ENCODE measurements around the gene ROBO1. TPM values are rescaled to one million over a fixed set of nuclear protein-coding genes. Genes with fewer than 3 reads are reported as not detected.

The ROBO1 gene
- total and polyA plus RNA-seq, 2 donors (not counting 3 experiments of a cell fraction or from before 2014, with no cell fraction given): 5.9 to 14.2 TPM

GRCh38 chr3:78913711-78914110 lies 854.1 kb downstream of the ROBO1 start:
- H3K79me2 ChIP-seq (ENCODE audit: control insufficient read depth, insufficient read depth, low read length): no peaks in the 10 kb centered on the region
- no peak overlapping the region for H3K9ac ChIP-seq (replicated peaks; ENCODE audit: extremely low read depth, insufficient read depth, low read length)
- no peaks in the 10 kb centered on the region for H4K20me1 ChIP-seq (replicated peaks; ENCODE audit: control insufficient read depth, extremely low read depth, insufficient read depth, low read length)
- H3K36me3 ChIP-seq (ENCODE audit: control insufficient read depth in 2 of 2, extremely low read depth in 1 of 2, insufficient read depth in 2 of 2, low read length in 2 of 2): no peaks in the 10 kb centered on the region
- H2AFZ ChIP-seq (ENCODE audit: low read depth, low read length): no peak overlapping the region
- H3K9me3 ChIP-seq (replicated peaks; ENCODE audit: control insufficient read depth, insufficient read depth, low read length): no peaks in the 10 kb centered on the region
- ChIA-PET CTCF (no interaction called here), POLR2A (no interaction called here)
- TF ChIP-seq GATA2 (IDR thresholded peaks at IDR 0.05; ENCODE audit: insufficient read depth, insufficient read length, low read depth, low read length) (no peak), EZH2 (IDR thresholded peaks at IDR 0.05; ENCODE audit: borderline replicate concordance, low read depth, low read length, severe bottlenecking) (no peak)
- peaks cover 2% of the 10 kb centered on the region for H3K4me1 ChIP-seq (ENCODE audit: control insufficient read depth, extremely low read depth, insufficient read depth, low read length)
- no peaks in the 10 kb centered on the region for H3K9me1 ChIP-seq (replicated peaks; ENCODE audit: control insufficient read depth, extremely low read depth, insufficient read depth, low read length)
- FAIRE-seq: no peak
- intact Hi-C loops (cut with micrococcal nuclease): no loop called here
- H3K4me2 ChIP-seq (ENCODE audit: insufficient read depth, low read length): no peak overlapping the region
- BruUV-seq (replicated peaks): no TSS peak
- H3K27ac ChIP-seq (ENCODE audit: insufficient read depth, low read depth, low read length): no peak overlapping the region
- DNase-seq (ENCODE audit: low read depth, low spot score): no peak
- no peaks in the 10 kb centered on the region for H3K27me3 ChIP-seq (ENCODE audit: control insufficient read depth in 2 of 2, insufficient read depth in 2 of 2, low read length in 2 of 2)
- dilution Hi-C loops (cut with MboI; ENCODE audit: extremely low pct_ligation_motif_present, low sequenced_read_pairs): no loop called here
- H3K4me3 ChIP-seq (replicated peaks in 1 of 3; ENCODE audit: insufficient read depth in 1 of 3, low read depth in 1 of 3, low read length in 3 of 3): no peak overlapping the region

GRCh38 chr3:78912687-78913086 lies 855.1 kb downstream of the ROBO1 start:
- ChIA-PET POLR2A (no interaction called here), CTCF (interaction anchor here (1.2 kb wide), 1 partner anchor 11 kb away, joined by 4 read pairs; no protein-coding TSS in a partner anchor)
- H3K9me3 ChIP-seq (replicated peaks; ENCODE audit: control insufficient read depth, insufficient read depth, low read length): no peaks in the 10 kb centered on the region
- no peaks in the 10 kb centered on the region for H4K20me1 ChIP-seq (replicated peaks; ENCODE audit: control insufficient read depth, extremely low read depth, insufficient read depth, low read length)
- FAIRE-seq (no peak), DNase-seq (ENCODE audit: low read depth, low spot score) (no peak)
- no peak overlapping the region for H2AFZ ChIP-seq (ENCODE audit: low read depth, low read length)
- dilution Hi-C loops (cut with MboI; ENCODE audit: extremely low pct_ligation_motif_present, low sequenced_read_pairs): no loop called here
- H3K9ac ChIP-seq (replicated peaks; ENCODE audit: extremely low read depth, insufficient read depth, low read length): no peak overlapping the region
- H3K27me3 ChIP-seq (ENCODE audit: control insufficient read depth in 2 of 2, insufficient read depth in 2 of 2, low read length in 2 of 2): no peaks in the 10 kb centered on the region
- peaks cover 2% of the 10 kb centered on the region for H3K4me1 ChIP-seq (ENCODE audit: control insufficient read depth, extremely low read depth, insufficient read depth, low read length)
- TF ChIP-seq, protein P1, sequence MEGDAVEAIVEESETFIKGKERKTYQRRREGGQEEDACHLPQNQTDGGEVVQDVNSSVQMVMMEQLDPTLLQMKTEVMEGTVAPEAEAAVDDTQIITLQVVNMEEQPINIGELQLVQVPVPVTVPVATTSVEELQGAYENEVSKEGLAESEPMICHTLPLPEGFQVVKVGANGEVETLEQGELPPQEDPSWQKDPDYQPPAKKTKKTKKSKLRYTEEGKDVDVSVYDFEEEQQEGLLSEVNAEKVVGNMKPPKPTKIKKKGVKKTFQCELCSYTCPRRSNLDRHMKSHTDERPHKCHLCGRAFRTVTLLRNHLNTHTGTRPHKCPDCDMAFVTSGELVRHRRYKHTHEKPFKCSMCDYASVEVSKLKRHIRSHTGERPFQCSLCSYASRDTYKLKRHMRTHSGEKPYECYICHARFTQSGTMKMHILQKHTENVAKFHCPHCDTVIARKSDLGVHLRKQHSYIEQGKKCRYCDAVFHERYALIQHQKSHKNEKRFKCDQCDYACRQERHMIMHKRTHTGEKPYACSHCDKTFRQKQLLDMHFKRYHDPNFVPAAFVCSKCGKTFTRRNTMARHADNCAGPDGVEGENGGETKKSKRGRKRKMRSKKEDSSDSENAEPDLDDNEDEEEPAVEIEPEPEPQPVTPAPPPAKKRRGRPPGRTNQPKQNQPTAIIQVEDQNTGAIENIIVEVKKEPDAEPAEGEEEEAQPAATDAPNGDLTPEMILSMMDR (IDR thresholded peaks at IDR 0.05; ENCODE audit: extremely low read depth in 1 of 2, insufficient read depth in 1 of 2, low read depth in 1 of 2, low read length in 2 of 2): no peak
- no peak for TF ChIP-seq GATA2 (IDR thresholded peaks at IDR 0.05; ENCODE audit: insufficient read depth, insufficient read length, low read depth, low read length)
- TF ChIP-seq EZH2 (IDR thresholded peaks at IDR 0.05; ENCODE audit: borderline replicate concordance, low read depth, low read length, severe bottlenecking): no peak
- TF ChIP-seq, protein P2, sequence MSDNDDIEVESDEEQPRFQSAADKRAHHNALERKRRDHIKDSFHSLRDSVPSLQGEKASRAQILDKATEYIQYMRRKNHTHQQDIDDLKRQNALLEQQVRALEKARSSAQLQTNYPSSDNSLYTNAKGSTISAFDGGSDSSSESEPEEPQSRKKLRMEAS (IDR thresholded peaks at IDR 0.05; ENCODE audit: insufficient read depth, insufficient read length): no peak
- TF ChIP-seq FOS (IDR thresholded peaks at IDR 0.05; ENCODE audit: borderline replicate concordance, insufficient read depth, low read length): no peak
- TF ChIP-seq POLR2A (IDR thresholded peaks at IDR 0.05; ENCODE audit: low read depth, low read length): no peak
- TF ChIP-seq POLR2AphosphoS5 (IDR thresholded peaks at IDR 0.05; ENCODE audit: insufficient read depth, low read depth, low read length): no peak
- no peak for TF ChIP-seq JUN (IDR thresholded peaks at IDR 0.05; ENCODE audit: borderline replicate concordance, insufficient read depth, insufficient read length, low read depth)
- TF ChIP-seq MYC (IDR thresholded peaks at IDR 0.05; ENCODE audit: low read depth, low read length): no peak
- H3K27ac ChIP-seq (ENCODE audit: insufficient read depth, low read depth, low read length): no peak overlapping the region
- H3K79me2 ChIP-seq (ENCODE audit: control insufficient read depth, insufficient read depth, low read length): no peaks in the 10 kb centered on the region
- no peaks in the 10 kb centered on the region for H3K36me3 ChIP-seq (ENCODE audit: control insufficient read depth in 2 of 2, extremely low read depth in 1 of 2, insufficient read depth in 2 of 2, low read length in 2 of 2)
- H3K9me1 ChIP-seq (replicated peaks; ENCODE audit: control insufficient read depth, extremely low read depth, insufficient read depth, low read length): no peaks in the 10 kb centered on the region
- no peak overlapping the region for H3K4me2 ChIP-seq (ENCODE audit: insufficient read depth, low read length)
- no TSS peak for BruUV-seq (replicated peaks)
- intact Hi-C loops (cut with micrococcal nuclease): no loop called here
- no peak overlapping the region for H3K4me3 ChIP-seq (replicated peaks in 1 of 3; ENCODE audit: insufficient read depth in 1 of 3, low read depth in 1 of 3, low read length in 3 of 3)

Measured in endothelial cell of umbilical vein (primary cell).